NOMO-1 (cell line): ENCODE measurements around the gene APOBEC3H.
A peak's percentile ranks its signal among the peaks of the same experiment; 100 is the strongest.

Experiments
- DNase-seq, 2 experiments: peaks; one replicate each; lab custom pipeline; 2025; ENCODE audit not compliant: unreplicated experiment in 2 of 2; lab: John Stamatoyannopoulos, UW

APOBEC3H gene

GRCh38 chr22:39132871-39133524 is 36.0 kb downstream of the APOBEC3H start:
- no peak for DNase-seq

GRCh38 chr22:39133871-39134270 is 36.8 kb downstream of the APOBEC3H start:
- DNase-seq, result no peak

- no peak for DNase-seq
Observed at GRCh38 chr22:39134366-39135091, 37.5 kb downstream of the APOBEC3H start.

GRCh38 chr22:39135092-39135896 is 38.2 kb downstream of the APOBEC3H start:
- DNase-seq, result peak; percentile 21 to 29

GRCh38 chr22:39136317-39136716 is 39.3 kb downstream of the APOBEC3H start:
- DNase-seq, result no peak

GRCh38 chr22:39138357-39138997 is 41.4 kb downstream of the APOBEC3H start:
- no peak for DNase-seq

GRCh38 chr22:39139933-39140332 is 42.9 kb downstream of the APOBEC3H start:
- no peak for DNase-seq

GRCh38 chr22:39142088-39142680 is 45.1 kb downstream of the APOBEC3H start:
- no peak for DNase-seq

GRCh38 chr22:39144101-39144767 is 47.2 kb downstream of the APOBEC3H start:
- DNase-seq, result peak in 1 of 2 experiments; percentile 40

GRCh38 chr22:39146256-39147101 is 49.4 kb downstream of the APOBEC3H start:
- no peak for DNase-seq

- DNase-seq, result no peak
Observed at GRCh38 chr22:39147335-39148025, 50.4 kb downstream of the APOBEC3H start.

- no peak for DNase-seq
Observed at GRCh38 chr22:39148026-39148726, 51.1 kb downstream of the APOBEC3H start.

GRCh38 chr22:39148727-39149535 is 51.9 kb downstream of the APOBEC3H start:
- DNase-seq, result no peak

GRCh38 chr22:39149915-39150847 is 53.1 kb downstream of the APOBEC3H start:
- no peak for DNase-seq

- no peak for DNase-seq
Observed at GRCh38 chr22:39150848-39151215, 53.8 kb downstream of the APOBEC3H start.

- DNase-seq, result no peak
Observed at GRCh38 chr22:39151329-39151975, 54.4 kb downstream of the APOBEC3H start.
